HG02938 (cell line): Measurements from ENCODE around the gene ATXN7L1.

Experiments
- ATAC-seq: cut with Tn5 transposase; IDR thresholded peaks from one replicate; pipeline ENCODE4 v1.9.1; 2021; ENCODE audit warnings: mild to moderate bottlenecking, moderate library complexity; ENCODE audit not compliant: unreplicated experiment

The ATXN7L1 gene

DNA sequence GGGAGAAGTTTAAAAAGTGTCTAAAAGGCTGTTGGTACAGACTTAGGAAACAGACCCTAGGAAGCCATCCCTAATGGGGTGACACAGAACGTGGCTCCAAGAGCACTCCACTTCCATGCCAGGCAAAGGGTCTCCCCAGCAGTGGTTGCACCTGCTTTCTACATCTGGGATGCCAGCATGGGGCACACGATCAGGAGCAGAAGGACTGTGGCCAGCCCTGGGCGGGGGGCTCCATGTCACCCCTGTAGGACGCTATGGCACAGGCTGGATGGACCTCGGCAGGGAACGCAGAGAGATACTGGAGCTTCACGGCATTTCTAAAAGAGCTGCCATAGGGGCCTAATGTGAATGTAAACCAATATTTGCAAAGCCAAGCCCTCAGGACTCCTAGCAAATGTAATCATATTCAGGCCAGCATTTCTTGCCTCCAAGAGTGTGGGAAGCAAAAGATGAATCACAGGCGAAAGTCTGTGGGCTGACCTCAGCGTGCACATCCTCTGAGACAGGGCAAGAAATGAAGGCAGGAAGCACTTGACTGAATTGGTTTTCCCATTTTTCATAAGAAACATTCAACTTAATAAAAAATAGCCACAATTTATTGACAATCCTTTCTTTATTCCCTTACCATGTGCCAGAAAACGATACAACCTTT is 93.9 kb downstream of the ATXN7L1 start:
- no peak for ATAC-seq

- no peak for ATAC-seq
These were observed 96.3 kb downstream of the ATXN7L1 start for GRCh38 chr7:105779856-105780780.

DNA sequence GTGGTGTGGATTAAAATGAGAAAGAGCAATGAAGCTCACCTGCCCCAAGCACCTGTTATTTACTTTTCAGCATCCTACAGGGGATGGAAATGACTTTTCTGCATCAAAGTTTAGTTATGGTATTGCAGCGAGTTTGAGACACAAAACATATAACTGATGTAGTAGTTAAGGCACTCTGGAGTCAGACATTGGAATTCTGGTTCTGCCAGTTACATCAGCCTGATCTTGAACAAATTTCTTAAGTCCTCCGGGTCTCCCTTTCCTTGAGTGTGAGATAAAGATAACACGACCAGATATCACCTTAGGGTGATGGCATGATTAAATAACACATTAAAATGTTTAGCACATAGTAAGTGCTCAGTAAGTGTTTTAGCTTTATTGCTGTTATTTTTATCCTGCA is 97.4 kb downstream of the ATXN7L1 start:
- ATAC-seq = no peak

GRCh38 chr7:105776986-105777910 is 99.2 kb downstream of the ATXN7L1 start:
- no peak for ATAC-seq

- ATAC-seq = no peak
These were observed 100.2 kb downstream of the ATXN7L1 start for GRCh38 chr7:105776068-105776790.

DNA sequence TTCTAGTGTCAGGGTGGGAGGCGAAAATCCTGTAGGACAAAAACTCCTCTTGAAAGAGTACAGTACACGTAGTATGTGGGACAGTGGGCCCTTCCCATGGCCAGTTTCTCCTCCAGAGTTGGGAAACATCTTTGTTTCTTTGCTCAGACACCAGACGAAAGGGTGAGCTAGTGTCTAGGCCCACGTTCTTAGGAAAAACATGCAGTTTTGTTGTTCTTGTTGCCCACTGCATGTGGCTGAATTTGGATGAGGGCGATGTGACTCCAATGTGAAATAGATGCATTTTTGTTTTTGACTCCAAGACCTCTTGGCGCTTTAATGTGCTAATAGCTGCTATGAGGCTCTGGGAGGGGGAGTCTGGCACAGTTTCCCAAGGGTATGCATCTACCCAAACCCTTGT is 100.8 kb downstream of the ATXN7L1 start:
- ATAC-seq = no peak

DNA sequence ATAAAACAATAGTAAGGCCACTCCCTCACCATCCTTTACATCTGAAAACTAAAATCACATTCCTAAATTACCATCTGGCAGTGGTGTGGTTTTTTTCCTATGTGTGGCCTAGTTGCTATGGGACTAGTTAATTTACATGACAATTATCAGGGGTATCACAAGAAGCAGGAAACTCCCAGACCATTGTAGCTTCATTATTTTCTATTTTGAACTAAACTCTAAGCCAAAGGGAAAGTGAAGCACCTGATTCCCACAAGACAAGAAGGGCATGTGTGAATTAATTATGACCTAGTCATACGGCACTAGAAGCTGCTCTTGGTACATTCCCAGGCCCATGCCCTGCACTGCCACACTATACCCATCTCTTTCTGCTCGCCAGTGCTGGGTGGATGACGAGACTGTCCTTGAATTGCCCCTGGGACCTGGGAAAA is 103.4 kb downstream of the ATXN7L1 start:
- ATAC-seq = no peak

- no peak for ATAC-seq
These were observed 106.3 kb downstream of the ATXN7L1 start for GRCh38 chr7:105769901-105770628.

GRCh38 chr7:105768898-105769507 is 107.4 kb downstream of the ATXN7L1 start:
- ATAC-seq = no peak

GRCh38 chr7:105768117-105768516 is 108.3 kb downstream of the ATXN7L1 start:
- no peak for ATAC-seq

DNA sequence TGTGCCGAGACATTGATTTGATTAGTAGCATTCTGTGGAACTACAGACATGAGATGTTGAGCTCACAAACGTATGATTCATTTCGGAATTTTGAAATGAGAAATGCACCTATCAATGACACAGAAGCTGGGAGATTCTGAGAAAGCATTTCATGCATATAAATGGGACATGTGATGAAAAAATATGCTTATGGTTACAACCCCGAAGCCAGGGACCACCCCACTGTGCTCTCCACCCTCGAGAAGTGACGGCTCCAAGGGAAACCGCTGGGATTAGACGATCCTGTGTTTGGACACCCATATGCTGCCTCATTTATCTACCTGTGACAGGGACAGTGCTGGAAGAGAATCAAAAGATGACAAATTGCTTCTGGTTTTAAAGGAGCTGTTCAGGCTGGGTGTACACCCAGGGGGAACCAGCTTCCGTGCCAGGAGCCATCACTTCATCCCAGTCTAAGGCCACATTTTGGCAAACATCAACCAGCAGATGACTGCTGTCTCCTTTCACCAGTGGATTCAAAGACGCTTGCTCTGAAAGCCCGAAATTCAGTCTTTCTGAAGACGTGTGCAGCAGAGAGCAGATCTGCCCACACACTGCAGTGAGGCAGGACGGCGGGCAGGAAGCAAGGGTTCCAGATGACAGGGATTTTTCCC is 109.9 kb downstream of the ATXN7L1 start:
- no peak for ATAC-seq

DNA sequence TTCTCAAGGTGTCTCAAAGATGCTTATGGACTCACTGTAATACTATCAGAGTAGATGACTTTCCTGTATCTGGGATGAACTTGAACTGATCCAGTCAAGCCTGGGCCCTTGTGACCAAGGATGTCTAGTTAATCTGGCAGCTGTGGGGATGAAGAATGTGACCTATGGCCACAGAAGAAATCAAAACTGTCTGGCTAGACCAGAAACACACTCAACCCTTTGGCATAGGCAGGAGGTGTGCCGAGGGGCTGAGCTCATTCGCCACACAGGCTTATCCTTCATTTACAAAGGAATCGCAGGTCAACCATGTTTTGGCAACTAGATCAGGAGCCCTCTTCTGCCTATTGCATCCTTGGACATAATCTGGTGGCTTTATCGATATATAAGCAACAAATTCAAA is 110.6 kb downstream of the ATXN7L1 start:
- no peak for ATAC-seq

DNA sequence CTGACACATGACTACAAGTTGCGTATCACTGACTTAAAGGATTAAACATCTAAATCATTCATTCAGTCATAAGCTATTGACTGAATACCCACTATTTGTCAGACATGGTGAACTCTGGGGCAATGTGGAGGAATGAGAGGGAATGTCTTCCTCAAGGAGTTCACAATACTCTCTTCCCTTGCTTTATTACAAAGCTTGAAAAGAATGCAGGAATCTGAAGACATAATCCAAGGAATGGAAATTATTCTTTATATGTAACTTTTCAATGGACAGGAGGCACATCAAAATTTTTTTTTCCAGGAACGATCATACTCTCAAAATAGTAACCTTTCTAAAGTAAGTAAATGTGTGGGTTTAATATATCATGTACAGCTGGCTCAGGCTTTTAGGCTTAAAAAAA is 111.9 kb downstream of the ATXN7L1 start:
- no peak for ATAC-seq

DNA sequence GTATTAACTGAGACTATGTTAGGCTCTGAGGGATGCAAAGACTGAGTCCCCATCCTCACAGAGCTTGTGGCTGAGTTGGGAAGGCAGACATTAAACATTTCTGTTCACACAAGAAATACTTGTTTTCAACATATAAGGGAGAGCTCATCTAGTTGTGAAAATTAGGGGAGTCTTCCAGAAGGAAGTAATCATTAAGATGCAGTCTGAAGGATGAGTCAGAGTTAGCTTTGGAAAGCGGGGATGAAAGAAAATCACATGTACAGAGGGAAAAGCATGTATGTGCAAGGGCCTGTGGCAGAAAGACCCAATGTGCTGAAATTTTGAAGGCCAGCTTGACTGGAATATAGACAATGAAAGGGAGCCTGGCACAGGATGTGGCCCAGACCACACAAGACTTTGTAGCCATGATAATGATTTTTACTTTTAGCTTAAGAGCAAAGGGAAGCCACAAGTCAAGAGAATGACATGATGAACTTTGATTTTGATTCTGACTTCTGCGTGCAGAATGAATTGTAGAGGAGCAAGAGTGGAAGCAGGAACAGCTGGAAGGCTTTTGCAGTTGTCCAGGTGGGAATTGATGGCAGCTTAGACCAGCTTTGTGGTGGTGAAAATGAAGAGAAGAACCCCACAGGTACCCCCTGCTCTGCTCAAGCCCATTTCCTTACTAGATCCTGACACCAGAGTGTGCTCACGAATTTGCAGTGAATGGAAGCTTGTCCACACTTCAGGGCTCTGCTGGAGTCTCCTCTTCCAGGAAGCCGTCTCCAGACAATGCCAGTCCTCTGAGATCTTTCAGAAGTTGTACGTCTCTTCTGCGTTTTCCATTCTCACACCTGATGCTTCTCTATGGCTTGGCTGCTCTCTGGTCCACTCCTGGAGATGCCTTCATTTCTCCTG is 115.6 kb downstream of the ATXN7L1 start:
- no peak for ATAC-seq

- ATAC-seq = no peak
These were observed 116.5 kb downstream of the ATXN7L1 start for GRCh38 chr7:105759670-105760550.

- no peak for ATAC-seq
These were observed 120.0 kb downstream of the ATXN7L1 start for GRCh38 chr7:105756367-105756766.
